SK-N-SH (cell line): ENCODE results near the gene CLIC6. TPM values are rescaled to one million over a fixed set of nuclear protein-coding genes. Genes with fewer than 3 reads are reported as not detected.

Experiments used
- CTCF ChIA-PET: fragments of 300-600, 350-600 bp; formaldehyde crosslinking; extraction: SDS; loops from one replicate; lab custom pipeline; 2021; lab: Yijun Ruan, JAX
- POLR2A ChIA-PET: fragments of 350-600 bp; sonication (Branson Sonifier 250); formaldehyde crosslinking; extraction: SDS; loops from one replicate; lab custom pipeline; 2020; ENCODE audit warnings: antibody characterized with exemption, inconsistent platforms; lab: Yijun Ruan, JAX
- DNase-seq: peaks from one replicate; pipeline ENCODE4 v3.0.0; 2012
- H2AFZ ChIP-seq: fragments of 200-600 bp; sonication (generic); 2 replicates; pipeline ENCODE4 v1.8.1; 2016; ENCODE audit warnings: antibody characterized with exemption, mild to moderate bottlenecking, low read depth
- H3F3A ChIP-seq: fragments of 200-600 bp; sonication (generic); replicated peaks from 2 replicates; pipeline ENCODE3; 2016; ENCODE audit warnings: antibody characterized with exemption, mild to moderate bottlenecking; ENCODE audit not compliant: insufficient read depth
- H3K27ac ChIP-seq, 2 experiments: fragments of 200-500 bp in 1 of 2; fragments of 200-600 bp in 1 of 2; sonication (Bioruptor generic) in 1 of 2; sonication (generic), shearing (Covaris generic) in 1 of 2; 2 replicates each; pipeline versions ENCODE4 v1.5.1 to v1.6.1; 2014 to 2016; ENCODE audit warnings: low read depth in 2 of 2, inconsistent platforms in 1 of 2, low read length in 1 of 2, mild to moderate bottlenecking in 1 of 2, mixed read lengths in 1 of 2
- H3K27me3 ChIP-seq: fragments of 200-600 bp; sonication (generic), shearing (Covaris generic); 2 replicates; pipeline ENCODE4 v1.6.1; 2016; ENCODE audit warnings: mixed run types; ENCODE audit not compliant: insufficient read depth
- H3K36me3 ChIP-seq, 2 experiments: fragments of 200-500 bp in 1 of 2; fragments of 200-600 bp in 1 of 2; sonication (Bioruptor generic) in 1 of 2; sonication (generic) in 1 of 2; replicated peaks in 1 of 2; 2 replicates each; pipeline versions ENCODE3 to v1.5.1; 2014 to 2016; ENCODE audit warnings: low read length in 1 of 2, mild to moderate bottlenecking in 1 of 2; ENCODE audit not compliant: insufficient read depth in 2 of 2, control insufficient read depth in 1 of 2
- H3K4me1 ChIP-seq, 2 experiments: fragments of 200-500 bp in 1 of 2; fragments of 200-600 bp in 1 of 2; sonication (Bioruptor generic) in 1 of 2; sonication (generic), shearing (Covaris generic) in 1 of 2; 2 replicates each; pipeline versions ENCODE4 v1.5.1 to v1.6.1; 2014 to 2016; ENCODE audit warnings: low read depth in 1 of 2, low read length in 1 of 2, mixed run types in 1 of 2; ENCODE audit not compliant: insufficient read depth in 2 of 2, control insufficient read depth in 1 of 2
- H3K4me2 ChIP-seq: fragments of 200-600 bp; sonication (generic), shearing (Covaris generic); 2 replicates; pipeline ENCODE4 v1.6.1; 2017; ENCODE audit warnings: mixed run types
- H3K4me3 ChIP-seq, 2 experiments: fragments of 200-500 bp in 1 of 2; fragments of 200-600 bp in 1 of 2; sonication (Bioruptor generic) in 1 of 2; sonication (generic), shearing (Covaris generic) in 1 of 2; 2 replicates each; pipeline versions ENCODE4 v1.5.1 to v1.8.1; 2014 to 2016; ENCODE audit warnings: low read depth in 2 of 2, inconsistent platforms in 1 of 2, low read length in 1 of 2, mild to moderate bottlenecking in 1 of 2, mixed read lengths in 1 of 2, moderate library complexity in 1 of 2
- H3K79me2 ChIP-seq: fragments of 200-600 bp; sonication (generic); 2 replicates; pipeline ENCODE4 v1.8.1; 2017; ENCODE audit warnings: mild to moderate bottlenecking; ENCODE audit not compliant: insufficient read depth
- H3K9ac ChIP-seq: fragments of 200-600 bp; sonication (generic); 2 replicates; pipeline ENCODE4 v1.6.1; 2017; ENCODE audit warnings: mixed run types
- H3K9me2 ChIP-seq: fragments of 200-600 bp; sonication (generic); 2 replicates; pipeline ENCODE4 v1.6.1; 2017; ENCODE audit warnings: mixed run types
- H3K9me3 ChIP-seq: fragments of 200-600 bp; sonication (generic); 2 replicates; pipeline ENCODE4 v1.6.1; 2017; ENCODE audit warnings: mixed run types, mild to moderate bottlenecking, moderate library complexity
- H4K20me1 ChIP-seq: fragments of 200-600 bp; sonication (generic); 2 replicates; pipeline ENCODE4 v1.6.1; 2017; ENCODE audit warnings: mild to moderate bottlenecking, mixed run types; ENCODE audit not compliant: insufficient read depth
- CHD2 ChIP-seq: fragments of 150-350 bp; IDR thresholded peaks from 2 replicates; pipeline ENCODE4 v1.6.1; 2018; ENCODE audit warnings: low read length; ENCODE audit not compliant: partially characterized antibody
- EZH2phosphoT487 ChIP-seq: fragments of 200-600 bp; sonication (generic); IDR thresholded peaks from 2 replicates; pipeline ENCODE4 v1.6.1; 2017; ENCODE audit warnings: low read depth, mixed run types, mild to moderate bottlenecking, antibody characterized with exemption, moderate library complexity, borderline replicate concordance
- FOSL2 ChIP-seq: IDR thresholded peaks from 2 replicates; pipeline ENCODE4 v1.4.0; 2012; ENCODE audit warnings: low read depth, mild to moderate bottlenecking, moderate library complexity, borderline replicate concordance
- FOXM1 ChIP-seq: IDR thresholded peaks from 2 replicates; pipeline ENCODE4 v1.4.0; 2012; ENCODE audit warnings: low read depth, mild to moderate bottlenecking
- GABPA ChIP-seq: IDR thresholded peaks from 2 replicates; pipeline ENCODE4 v1.4.0; 2012; ENCODE audit warnings: low read depth, mild to moderate bottlenecking
- IRF3 ChIP-seq: fragments of 150-350 bp; IDR thresholded peaks from 2 replicates; pipeline ENCODE4 v1.6.1; 2016; ENCODE audit warnings: mild to moderate bottlenecking, low read depth, low read length
- JUND ChIP-seq: IDR thresholded peaks from 2 replicates; pipeline ENCODE4 v1.4.0; 2012
- MAX ChIP-seq: IDR thresholded peaks from 2 replicates; pipeline ENCODE4 v1.4.0; 2012; ENCODE audit warnings: low read depth
- MXI1 ChIP-seq: IDR thresholded peaks from 2 replicates; pipeline ENCODE4 v1.6.1; 2012; ENCODE audit warnings: mild to moderate bottlenecking, low read depth, low read length, improper control_type of control experiment
- NFIC ChIP-seq: IDR thresholded peaks from 2 replicates; pipeline ENCODE4 v1.4.0; 2012; ENCODE audit warnings: borderline replicate concordance
- PBX3 ChIP-seq: IDR thresholded peaks from 2 replicates; pipeline ENCODE4; 2012
- POLR2AphosphoS5 ChIP-seq: IDR thresholded peaks from 2 replicates; pipeline ENCODE4 v1.6.1; 2012; ENCODE audit warnings: low read depth, low read length
- RCOR1 ChIP-seq: fragments of 150-350 bp; IDR thresholded peaks from 2 replicates; pipeline ENCODE4 v1.6.1; 2017; ENCODE audit warnings: antibody characterized with exemption, low read length
- RFX5 ChIP-seq: IDR thresholded peaks from 2 replicates; pipeline ENCODE4 v1.6.1; 2012; ENCODE audit warnings: mild to moderate bottlenecking, improper control_type of control experiment, low read length
- SMC3 ChIP-seq: IDR thresholded peaks from 2 replicates; pipeline ENCODE4 v1.6.1; 2012; ENCODE audit warnings: low read depth, low read length, improper control_type of control experiment
- TCF12 ChIP-seq: IDR thresholded peaks from 2 replicates; pipeline ENCODE4 v1.4.0; 2012
- USF1 ChIP-seq: IDR thresholded peaks from 2 replicates; pipeline ENCODE4 v1.4.0; 2012; ENCODE audit warnings: low read depth, borderline replicate concordance
- USF2 ChIP-seq: fragments of 150-350 bp; IDR thresholded peaks from 2 replicates; pipeline ENCODE4 v1.6.1; 2017; ENCODE audit warnings: antibody characterized with exemption, low read length, low read depth, borderline replicate concordance
- ZBTB33 ChIP-seq: IDR thresholded peaks from 2 replicates; pipeline ENCODE4 v1.4.0; 2012; ENCODE audit warnings: low read depth, borderline replicate concordance
- WGBS: methylation state at CpG from one replicate; pipeline ENCODE4 v1.1.6; 2017; ENCODE audit warnings: low lambda C conversion rate; 5-methylcytosine and 5-hydroxymethylcytosine counted together
- polyA plus RNA-seq, 3 experiments: library from polyadenylated mRNA; depleted of rRNA; stranded (reverse); fragments of >200 nt; gene quantifications; 2 replicates each; pipeline ENCODE4 v1.2.3, GENCODE V29; 2012

CLIC6 gene
- polyA plus RNA-seq, 1 of the 3 experiments (the other 2 are of a cell fraction) = 0.08 TPM

- no peak overlapping the region for H3K4me2 ChIP-seq
- no peak for DNase-seq
- no peaks in the 10 kb centered on the region for H3K79me2 ChIP-seq
- H3K9me2 ChIP-seq = no peaks in the 10 kb centered on the region
- no peaks in the 10 kb centered on the region; a peak in 1 of 4 replicates for H3K4me1 ChIP-seq
- H3K9ac ChIP-seq = no peak overlapping the region
- peaks cover 0 to 3% of the 10 kb centered on the region in 2 experiments for H3K36me3 ChIP-seq
- TF ChIP-seq ZBTB33 (no peak), IRF3 (no peak), POLR2AphosphoS5 (no peak), MXI1 (no peak), EZH2phosphoT487 (no peak), GABPA (no peak)
- CTCF ChIA-PET = interaction anchor here (0.8 to 0.9 kb wide), 4 partner anchors 12 to 40 kb away, joined by 3 to 4 read pairs (median 3); no protein-coding TSS in a partner anchor
- 32% methylated on average over 6 of the region's 6 CpGs for WGBS
- H3K9me3 ChIP-seq = no peaks in the 10 kb centered on the region
- POLR2A ChIA-PET = no interaction called here
- H4K20me1 ChIP-seq = no peaks in the 10 kb centered on the region
- peaks cover 11% of the 10 kb centered on the region; the same call in 1 of the 2 replicates for H3K27me3 ChIP-seq
- H3F3A ChIP-seq = no peaks in the 10 kb centered on the region
- H3K27ac ChIP-seq = no peak overlapping the region
- H3K4me3 ChIP-seq = no peak overlapping the region
- H2AFZ ChIP-seq = no peak overlapping the region
Observed at GRCh38 chr21:34648739-34649297, 20.0 kb upstream of the CLIC6 start.

- peaks cover 0 to 3% of the 10 kb centered on the region in 2 experiments for H3K36me3 ChIP-seq
- CTCF ChIA-PET = interaction anchor here (0.8 to 1.0 kb wide), 3 partner anchors 12 to 39 kb away, joined by 3 to 4 read pairs (median 4); no protein-coding TSS in a partner anchor
- DNase-seq = no peak
- H3K9ac ChIP-seq = no peak overlapping the region
- H3K9me2 ChIP-seq = no peaks in the 10 kb centered on the region
- no peak overlapping the region for H3K4me3 ChIP-seq
- H3K27me3 ChIP-seq = peaks cover 15% of the 10 kb centered on the region; the same call in 1 of the 2 replicates
- H4K20me1 ChIP-seq = no peaks in the 10 kb centered on the region
- H3K4me2 ChIP-seq = no peak overlapping the region
- H2AFZ ChIP-seq = no peak overlapping the region
- H3K27ac ChIP-seq = no peak overlapping the region
- POLR2A ChIA-PET = no interaction called here
- H3K9me3 ChIP-seq = no peaks in the 10 kb centered on the region
- H3K4me1 ChIP-seq = no peaks in the 10 kb centered on the region; a peak in 1 of 4 replicates
- H3K79me2 ChIP-seq = no peaks in the 10 kb centered on the region
- H3F3A ChIP-seq = no peaks in the 10 kb centered on the region
- WGBS = 1% methylated on average over 3 of the region's 3 CpGs
- no peak for TF ChIP-seq TCF12
- no peak for TF ChIP-seq GABPA
- no peak for TF ChIP-seq USF1
- TF ChIP-seq SMC3 = no peak
- TF ChIP-seq JUND = no peak
- TF ChIP-seq NFIC = no peak
- TF ChIP-seq USF2 = no peak
- TF ChIP-seq FOXM1 = no peak
- no peak for TF ChIP-seq FOSL2
- TF ChIP-seq EZH2phosphoT487 = no peak
- TF ChIP-seq RFX5 = no peak
- TF ChIP-seq RCOR1 = no peak
- TF ChIP-seq POLR2AphosphoS5 = no peak
- no peak for TF ChIP-seq PBX3
- no peak for TF ChIP-seq CHD2
- TF ChIP-seq MAX = no peak
Observed at GRCh38 chr21:34649400-34649799, 19.4 kb upstream of the CLIC6 start.
